NCI-H2227 (cell line): ENCODE results near the gene PATJ.

Experiments
- DNase-seq: peaks from one replicate; lab custom pipeline; 2025; ENCODE audit not compliant: unreplicated experiment; lab: John Stamatoyannopoulos, UW

PATJ gene

DNA sequence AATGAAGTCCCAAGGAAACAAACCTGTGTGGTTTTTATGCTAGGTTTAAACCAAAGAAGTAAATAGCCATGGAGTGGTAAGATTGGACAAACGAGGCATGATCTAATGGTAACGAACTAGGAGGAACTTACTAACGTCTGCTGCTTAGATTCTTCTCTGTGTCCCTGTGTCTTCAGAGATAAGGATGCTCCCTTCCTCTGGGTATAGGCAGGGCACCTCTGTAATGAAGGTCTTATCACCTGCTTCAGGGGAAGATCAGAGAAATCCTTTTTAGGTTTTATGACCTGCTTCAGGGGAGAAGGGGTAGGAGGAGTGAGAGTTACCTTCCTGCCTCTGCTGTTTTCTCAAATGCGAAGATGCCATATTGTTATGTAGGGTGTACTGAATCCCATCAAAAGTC, 237.4 kb downstream of the PATJ start:
- DNase-seq, result no peak

DNA sequence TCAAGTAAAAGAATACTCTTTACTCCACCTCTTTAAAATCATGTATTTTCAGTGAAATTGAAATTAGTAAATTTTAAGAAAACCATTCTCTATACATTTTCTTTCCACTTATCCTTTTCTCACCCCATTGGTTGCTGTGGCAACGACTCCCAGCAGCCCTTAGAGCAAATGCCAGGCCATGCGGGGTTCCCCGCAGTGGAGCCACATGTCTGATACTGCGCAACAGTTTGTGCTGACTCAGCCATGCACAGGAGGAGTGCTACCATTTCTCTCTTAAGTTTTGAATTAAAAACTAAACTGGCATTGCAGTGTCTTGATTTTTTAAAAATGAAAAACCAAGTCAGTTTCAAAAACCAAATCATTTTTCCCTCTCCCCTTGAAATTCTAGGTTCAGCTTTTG, 238.3 kb downstream of the PATJ start:
- DNase-seq, result peak; percentile 33

DNA sequence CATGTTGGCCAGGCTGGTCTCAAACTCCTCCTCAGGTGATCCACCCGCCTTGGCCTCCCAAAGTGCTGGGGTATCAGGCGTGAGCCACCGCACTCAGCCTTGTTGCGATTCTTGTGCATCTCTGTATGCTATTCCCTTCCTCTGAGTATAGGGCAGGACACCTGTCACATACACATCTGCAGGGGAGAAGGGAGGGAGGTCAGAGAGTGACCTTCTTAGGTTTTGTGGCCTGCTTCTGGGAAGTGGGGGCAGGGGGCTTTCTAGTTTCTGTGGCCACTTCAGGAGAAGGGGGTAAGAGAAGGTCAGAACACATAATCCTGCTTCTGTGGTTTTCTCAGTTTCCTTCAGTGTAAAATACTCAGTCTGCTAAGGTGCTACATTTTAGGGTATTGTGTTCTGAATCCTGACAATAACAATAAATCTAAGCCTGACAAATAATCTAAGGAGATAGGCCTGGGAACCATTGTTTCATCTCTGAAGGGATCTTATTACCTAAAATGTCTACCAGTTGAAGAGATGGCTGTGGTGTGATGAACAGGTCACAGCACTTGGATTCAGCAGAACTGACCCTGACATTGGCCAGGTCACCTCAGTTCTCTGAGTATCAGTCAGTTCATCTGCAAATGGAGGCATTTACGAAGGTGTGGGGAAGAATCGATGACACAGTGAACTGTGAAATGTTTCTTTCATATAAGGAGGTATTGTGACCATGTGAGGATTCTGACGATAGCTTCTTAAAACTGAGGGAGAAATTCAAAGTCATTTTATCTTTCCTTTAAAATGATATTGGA, 239.8 kb downstream of the PATJ start:
- no peak for DNase-seq

DNA sequence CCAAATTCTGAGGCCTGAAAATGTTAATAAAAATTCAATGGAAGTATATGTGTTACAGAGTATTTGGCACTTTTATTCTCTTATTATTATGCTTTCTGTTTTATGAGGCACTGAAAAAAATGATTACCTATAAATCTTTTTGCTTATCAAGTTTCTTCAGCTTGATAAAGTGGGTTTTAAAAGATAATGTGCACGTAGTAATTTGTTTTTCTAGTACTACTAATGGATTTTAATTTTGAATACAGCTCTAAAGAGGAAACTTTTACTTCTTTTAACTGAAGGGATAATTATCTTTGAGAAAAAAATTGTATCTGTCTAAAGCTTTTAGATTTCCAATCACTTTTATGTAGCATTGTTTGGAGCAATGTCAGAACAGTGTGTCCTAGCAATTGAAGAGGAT, 241.0 kb downstream of the PATJ start:
- DNase-seq, result no peak

DNA sequence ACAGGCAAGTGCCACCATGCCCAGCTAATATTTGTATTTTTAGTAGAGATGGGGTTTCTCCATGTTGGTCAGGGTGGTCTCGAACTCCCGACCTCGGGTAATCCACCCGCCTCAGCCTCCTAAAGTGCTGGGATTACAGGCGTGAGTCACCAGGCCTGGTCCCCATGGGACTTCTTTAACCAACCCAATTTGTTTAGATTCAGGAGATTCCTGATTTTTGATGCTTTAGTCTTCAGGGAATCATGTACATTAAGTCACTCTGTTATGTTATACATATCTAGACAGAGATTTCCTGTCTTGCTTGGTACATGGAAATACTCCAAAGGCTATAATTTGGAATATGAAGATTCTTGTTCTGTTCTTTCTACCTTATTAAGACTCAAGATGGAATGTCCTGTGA, 250.0 kb downstream of the PATJ start:
- DNase-seq, result no peak

DNA sequence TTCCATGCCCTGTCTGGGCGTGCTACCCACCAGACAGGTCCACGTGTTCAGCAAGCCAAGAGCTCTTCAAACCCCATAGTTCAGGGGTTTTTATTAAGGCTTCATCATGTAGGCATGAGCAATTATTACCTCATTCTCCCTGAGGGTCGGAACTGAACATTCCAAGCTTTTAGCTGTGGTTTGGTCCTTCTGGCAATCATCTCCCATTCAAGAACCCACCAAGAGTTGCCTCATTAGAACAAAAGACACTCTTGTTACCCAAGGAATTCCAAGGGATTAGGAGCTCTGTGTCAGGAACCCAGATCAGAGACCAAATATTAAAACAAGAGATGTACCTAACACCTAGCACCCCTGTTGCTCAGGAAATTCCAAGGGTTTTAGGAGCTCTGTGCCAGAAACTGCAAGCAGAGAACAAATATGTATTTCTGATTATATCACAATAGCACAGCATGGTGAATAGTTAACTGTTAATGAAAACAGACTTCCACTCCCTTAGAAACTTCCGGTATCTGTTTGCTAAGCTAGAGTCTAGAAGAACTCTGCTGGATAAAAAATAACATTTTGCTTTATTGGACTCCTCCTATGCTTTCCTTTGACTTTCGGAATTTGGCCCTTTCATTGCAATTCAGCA, 251.2 kb downstream of the PATJ start:
- no peak for DNase-seq

DNA sequence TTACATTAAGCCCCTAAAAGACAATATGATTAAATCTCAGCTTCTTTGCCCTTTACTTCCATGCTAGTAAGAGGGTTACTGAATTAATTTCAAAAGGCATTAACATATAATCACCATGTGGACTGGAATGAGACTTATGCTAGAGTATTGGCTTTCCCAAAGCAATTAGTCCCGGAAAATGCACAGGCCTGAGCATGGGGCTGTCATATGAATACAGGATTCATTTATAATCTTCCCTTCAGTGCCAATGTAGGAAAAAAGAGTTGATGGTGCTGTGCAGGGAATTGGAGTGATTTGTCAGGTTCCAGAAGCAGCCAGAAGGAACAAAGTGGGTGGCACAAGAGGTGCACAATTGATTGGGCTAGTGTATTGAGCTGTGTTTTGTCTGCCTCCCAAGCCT, 253.4 kb downstream of the PATJ start:
- no peak for DNase-seq

DNA sequence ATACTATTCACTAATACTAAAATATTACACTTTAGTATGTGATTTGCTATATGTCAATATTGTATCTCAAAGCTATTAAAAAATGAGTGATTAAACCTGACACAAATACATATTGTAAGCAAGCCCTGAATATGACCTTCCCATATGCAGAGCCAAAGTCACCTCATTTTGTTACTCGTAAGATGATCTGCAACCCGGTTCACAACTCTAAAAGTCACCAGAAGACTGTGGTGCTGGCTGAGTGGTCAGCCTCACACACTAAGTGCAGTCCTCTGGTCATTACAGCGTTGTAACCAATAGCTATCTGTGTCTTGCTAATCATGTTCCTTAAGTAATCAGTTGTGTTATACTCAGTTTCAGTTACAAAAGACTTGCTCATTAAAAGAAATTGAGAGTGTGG, 254.8 kb downstream of the PATJ start:
- no peak for DNase-seq

DNA sequence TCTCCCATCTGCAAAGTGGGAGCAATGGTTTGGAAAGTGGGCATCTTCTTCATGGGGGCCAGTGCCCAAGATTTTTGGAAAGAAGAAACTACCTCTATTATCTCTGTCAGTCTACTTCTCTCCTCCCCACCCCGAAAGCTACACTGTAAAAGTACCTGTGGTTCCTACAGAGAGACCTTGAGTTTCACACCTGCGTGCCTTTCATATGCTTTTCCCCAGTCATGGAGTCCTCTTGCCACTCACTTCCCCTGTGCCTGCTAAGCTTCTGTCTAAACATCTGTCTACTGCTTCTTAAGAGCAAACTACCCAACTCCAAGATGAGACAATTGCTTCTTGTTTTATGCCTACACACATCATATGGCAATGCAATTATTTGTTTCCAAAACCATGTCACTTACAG, 261.5 kb downstream of the PATJ start:
- no peak for DNase-seq

DNA sequence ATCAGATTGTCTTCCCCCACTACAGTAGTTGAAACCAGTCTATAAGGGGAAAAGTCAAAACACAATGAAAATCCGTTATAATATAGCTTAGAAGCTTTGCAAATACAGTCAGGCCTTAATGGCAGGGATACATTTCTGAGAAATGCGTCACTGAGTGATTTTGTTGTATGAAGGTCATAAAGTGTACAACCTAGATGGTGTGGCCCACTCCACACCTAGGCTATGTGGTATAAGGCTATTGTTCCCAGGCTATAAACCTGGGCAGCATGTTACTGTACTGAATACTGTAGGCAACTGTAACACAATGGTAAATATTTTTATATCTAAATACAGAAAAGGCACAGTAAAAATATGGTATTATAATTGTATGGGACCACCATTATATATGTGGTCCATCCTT, 264.4 kb downstream of the PATJ start:
- no peak for DNase-seq

DNA sequence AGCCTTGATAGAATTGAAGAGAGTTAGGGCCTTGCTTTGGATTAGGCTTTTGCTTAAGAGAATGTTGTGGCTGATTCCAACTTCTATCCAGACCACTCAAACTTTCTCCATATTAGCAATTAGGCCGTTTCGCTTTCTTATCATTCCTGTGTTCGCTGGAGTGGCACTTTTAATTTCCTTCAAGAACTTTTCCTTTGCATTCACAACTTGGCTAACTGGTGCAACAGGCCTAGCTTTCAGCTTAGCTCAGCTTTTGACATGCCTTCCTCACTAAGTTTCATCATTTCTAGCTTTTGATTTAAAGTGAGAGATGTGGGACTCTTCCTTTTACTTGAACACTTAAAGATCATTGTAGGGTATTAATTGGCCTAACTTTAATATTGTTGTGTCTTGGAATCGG, 268.7 kb downstream of the PATJ start:
- DNase-seq, result no peak

DNA sequence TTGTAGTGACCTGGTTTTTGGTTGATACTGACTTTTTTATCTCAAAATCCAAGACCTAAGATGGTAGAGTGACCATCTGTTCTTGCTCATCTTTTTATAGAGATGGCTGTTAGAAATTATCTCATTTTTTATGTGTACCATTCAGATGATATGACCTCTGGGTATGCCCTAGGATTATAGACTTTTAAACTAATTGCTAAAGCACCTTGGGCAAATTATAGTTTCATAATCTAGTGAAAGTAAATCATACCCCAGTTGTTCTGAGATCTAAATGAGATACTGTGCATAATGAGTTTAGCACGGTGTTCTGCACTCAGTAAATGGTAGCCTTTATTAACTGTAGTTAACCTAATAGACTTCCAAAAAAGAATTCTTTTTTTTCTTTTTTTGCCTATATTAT, 269.8 kb downstream of the PATJ start:
- DNase-seq, result no peak

DNA sequence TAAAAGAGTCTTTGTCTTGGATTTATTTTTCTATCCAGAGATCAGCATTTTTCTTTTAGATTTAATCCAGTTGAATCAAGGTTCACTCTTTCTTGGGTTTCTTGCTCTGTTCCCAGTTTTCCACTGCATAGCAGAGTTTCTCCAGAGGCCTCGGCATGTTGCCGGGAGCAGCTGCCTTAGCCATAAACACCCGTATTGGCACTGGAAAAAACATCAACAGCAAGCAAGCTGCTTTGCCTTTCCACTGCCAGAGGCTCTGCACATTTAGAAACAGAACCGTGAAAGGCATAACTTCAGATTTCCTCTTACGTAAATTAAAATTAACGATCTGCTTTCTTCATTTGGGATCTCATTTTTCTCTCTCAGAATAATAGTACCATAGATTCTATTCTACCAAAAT, 270.6 kb downstream of the PATJ start:
- DNase-seq, result no peak

DNA sequence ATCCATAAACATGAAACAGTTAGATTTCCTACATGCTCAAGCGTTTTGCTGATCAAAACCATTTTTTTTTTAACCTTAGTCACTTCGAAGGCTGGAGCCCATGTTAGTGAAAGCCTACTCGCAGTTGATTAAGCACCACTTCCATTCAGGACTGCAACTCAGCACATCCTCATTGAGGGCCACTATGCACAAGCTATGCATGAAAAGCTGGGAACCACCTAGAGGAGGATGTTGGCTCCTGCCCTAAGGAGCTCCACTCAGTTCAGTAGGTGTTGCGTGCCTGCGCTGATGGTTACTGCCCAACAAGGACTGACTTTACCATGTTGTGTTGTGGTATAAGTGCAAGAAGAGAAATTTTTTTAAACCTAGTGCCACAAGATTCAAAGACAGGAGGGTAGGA, 271.0 kb downstream of the PATJ start:
- no peak for DNase-seq

DNA sequence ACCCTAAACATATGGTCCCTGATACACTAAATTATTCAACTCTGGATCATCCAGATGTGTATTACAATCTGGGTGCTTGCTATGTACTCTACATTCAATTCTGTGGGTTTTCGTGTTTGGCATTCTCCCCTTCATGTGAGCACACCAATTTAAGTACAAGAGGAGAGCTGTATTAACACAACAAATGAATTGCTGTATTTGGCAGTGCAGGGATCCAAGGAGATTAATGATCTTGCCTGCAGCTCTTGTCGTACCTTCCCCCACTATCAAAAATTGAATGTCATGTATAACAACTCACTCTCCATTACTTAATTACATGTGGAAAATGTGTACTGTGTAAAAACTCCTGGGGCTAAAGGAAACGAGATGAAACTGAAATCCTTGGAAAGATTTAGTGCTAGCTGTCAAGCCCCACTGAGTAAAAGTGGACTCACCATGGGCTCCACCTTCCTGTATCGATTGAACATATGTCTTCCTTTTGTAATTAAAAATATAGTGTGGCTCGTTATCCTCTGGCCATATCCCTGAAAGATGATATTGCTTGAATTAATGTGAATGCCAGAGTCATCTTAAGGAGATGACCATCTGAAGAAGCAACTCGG, 280.2 kb downstream of the PATJ start:
- no peak for DNase-seq

DNA sequence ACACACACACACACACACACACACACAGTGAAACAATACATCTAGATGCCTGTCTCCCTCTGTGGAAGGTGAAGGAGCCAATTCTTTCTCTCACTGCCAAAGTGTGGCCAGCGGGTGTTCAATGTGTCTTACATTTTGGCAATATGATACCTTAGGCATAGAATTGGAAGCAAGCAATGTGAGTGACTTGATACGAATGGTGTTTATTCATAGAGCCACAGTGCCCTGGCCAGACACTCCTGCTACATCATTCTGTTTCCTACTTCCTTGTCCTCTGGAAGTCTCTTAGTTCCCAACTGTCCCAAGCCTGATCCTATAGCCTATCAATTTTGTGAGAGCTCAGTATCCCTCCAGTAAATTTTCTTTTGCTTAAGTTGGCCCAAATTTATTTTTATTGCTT, 282.4 kb downstream of the PATJ start:
- no peak for DNase-seq

DNA sequence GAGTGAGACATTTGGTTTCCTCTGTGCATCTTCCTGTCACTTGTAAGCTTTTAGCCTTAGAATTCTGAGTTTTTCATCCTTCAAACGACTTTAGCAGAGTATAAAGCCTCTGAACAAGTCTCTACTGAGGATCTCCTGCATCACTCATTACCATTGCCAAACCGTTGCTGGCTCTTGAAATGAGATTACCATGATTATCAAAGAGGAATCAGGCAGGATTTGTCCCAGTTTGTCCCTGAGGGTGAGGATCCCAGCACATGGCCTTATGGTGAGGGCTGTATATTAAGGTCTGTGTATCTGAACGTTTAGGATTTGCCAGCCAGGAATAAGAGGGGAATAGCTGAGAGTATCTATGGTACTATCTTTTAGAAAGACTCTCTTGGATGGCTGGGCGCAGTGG, 282.9 kb downstream of the PATJ start:
- no peak for DNase-seq

DNA sequence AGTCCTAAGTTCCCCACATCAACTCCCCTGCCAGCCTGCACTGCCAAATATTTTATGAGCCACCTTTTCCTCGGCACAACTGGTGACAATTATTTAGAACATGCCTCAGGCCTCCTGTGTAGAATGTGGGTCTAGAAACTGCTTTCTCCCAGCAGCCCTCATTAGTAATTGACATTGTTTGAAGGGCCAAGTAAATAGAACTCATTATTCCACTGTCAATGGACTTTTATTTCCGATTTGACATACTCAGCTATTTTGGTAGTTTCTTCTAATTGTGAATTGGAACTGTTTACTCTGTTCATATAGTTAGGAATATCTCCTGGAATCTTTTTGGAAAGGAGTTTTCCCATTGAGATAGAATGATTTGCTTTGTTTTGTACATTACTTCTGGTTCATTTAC, 283.6 kb downstream of the PATJ start:
- DNase-seq, result no peak

DNA sequence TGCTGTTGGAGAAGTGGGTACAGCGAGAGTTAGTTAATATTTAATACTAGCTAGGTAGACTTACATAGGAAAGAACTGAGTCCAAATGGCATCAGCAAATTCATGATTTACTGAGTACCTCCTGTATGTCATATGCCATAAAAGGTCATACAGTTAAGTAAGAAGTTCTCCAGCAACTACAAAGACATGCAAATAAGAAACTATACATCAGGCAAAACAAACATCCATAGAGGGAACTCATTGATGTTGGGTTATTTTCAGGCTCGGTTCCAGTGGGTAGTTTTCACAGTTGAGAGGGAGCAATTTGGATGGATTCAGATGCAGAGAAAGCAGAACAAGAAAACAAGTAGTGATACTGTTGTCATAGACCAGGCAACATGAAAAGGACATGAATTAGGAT, 287.4 kb downstream of the PATJ start:
- no peak for DNase-seq

DNA sequence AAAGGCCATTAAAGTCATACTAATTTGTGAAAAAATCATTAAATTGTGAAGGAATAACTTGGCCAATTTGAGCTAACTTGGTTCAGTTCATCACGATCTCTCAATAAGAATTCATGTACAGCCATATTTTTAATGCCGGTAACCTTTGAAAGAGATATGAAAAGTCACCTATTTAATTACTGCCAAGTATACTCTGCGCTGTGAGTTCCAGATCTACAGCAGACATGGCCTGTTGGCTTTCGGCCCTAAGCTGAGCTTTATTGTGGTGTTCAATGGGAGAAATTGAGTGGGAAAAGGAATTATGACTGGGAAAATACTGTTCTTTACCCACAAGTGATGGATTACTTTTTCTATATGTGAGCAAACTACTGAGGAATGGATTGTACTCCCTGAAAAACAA, 292.5 kb downstream of the PATJ start:
- no peak for DNase-seq

DNA sequence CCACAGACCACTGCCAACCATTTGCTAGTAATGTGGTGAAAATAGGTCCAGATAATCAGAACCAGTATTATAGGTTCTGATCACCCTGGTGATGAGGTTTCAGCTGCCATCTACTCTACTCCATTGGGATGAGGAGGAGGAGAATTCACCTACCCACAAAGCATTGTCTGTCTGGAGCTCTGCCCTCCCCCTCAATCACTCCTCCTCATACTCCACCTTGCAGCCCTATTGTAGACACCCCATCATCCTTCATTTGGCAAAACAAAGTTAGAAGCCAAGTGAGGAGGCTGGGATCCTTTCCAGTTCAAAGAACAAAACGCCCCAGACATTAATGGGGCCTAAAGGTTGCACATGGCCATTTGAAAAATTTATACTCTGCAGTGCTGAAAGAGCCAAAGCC, 295.0 kb downstream of the PATJ start:
- DNase-seq, result peak; percentile 71

DNA sequence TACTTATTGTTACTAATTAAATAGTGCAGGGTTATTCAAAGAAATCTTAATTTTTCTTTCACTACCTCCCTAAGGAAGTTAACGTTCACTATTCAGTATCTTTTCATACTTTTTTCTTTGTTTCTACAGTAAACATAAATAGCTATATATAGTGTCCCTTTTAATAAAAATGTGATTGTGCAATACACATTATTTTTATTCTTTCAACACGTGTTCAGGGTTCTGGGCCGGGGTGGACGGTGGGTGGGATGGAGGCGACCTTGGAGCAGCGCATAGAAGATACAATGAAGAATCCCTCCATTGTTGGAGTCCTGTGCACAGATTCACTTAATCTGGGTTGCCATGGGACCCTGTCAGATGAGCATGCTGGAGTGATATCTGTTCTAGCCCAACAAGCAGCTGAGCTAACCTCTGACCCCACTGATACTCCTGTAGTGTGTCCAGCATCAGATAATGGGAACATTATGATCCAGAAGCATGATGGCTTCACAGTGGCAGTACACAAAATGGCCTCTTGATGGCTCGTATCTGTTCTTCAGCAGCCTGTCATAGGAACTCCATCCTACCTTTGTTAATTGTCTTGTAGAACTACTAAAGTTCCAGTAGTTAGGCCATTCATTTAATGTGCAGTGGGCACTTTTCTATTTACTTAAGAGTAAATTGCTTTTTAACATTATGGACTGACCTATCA, 296.5 kb downstream of the PATJ start:
- no peak for DNase-seq
